GM21390 (cell line): ENCODE results near the gene IFT81.
"Not testable (repeated sequence)": the region's sequence is repeated elsewhere in the genome, so short reads cannot be mapped to it uniquely, and the experiment has no call there.

ENCODE experiments used
- ATAC-seq: cut with Tn5 transposase; IDR thresholded peaks from one replicate; pipeline ENCODE4 v1.9.1; 2021; ENCODE audit not compliant: unreplicated experiment

IFT81 gene, protein sequence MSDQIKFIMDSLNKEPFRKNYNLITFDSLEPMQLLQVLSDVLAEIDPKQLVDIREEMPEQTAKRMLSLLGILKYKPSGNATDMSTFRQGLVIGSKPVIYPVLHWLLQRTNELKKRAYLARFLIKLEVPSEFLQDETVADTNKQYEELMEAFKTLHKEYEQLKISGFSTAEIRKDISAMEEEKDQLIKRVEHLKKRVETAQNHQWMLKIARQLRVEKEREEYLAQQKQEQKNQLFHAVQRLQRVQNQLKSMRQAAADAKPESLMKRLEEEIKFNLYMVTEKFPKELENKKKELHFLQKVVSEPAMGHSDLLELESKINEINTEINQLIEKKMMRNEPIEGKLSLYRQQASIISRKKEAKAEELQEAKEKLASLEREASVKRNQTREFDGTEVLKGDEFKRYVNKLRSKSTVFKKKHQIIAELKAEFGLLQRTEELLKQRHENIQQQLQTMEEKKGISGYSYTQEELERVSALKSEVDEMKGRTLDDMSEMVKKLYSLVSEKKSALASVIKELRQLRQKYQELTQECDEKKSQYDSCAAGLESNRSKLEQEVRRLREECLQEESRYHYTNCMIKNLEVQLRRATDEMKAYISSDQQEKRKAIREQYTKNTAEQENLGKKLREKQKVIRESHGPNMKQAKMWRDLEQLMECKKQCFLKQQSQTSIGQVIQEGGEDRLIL

DNA sequence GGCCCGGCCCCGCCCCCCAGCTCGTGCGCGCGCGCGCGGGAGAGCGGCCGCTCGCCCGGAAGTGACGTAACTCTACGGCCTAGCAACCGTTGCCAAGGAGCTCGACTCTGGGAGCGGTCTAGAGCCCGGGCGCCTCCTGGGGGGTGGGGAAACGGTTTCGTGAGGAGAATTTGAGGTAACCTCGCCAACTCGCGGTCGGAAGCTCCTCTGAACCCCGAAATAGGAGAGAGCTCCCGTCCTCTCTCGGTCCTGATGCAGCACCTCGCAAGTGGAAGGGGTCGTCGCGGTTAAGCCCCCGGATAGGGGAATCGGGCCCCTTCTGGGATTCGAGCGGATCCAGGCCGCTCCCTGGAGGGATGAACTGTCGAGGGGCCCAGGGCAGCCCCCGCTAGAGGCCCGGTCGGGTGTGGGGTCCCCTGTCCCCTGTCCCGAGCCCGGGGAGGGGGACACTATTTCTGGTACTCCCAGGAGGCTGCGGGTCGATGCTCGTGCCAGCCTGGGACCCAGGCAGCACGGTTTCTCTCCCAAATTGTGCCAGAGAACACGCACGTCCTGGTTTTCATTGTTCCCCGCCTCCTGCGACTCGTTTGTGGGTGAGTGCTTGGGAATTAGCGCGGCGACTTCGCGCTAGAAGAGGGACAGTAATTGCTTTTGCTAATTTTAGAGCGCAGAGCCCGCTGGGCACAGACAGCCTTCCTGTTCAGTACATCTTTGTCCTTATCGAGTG is at the start of gene IFT81:
Gene IFT81 (plus strand): TSS at position 89 of the 727 bp plus-strand sequence. CDS start 3,024 bp downstream, outside the sequence.
- ATAC-seq: peak; percentile 82

DNA sequence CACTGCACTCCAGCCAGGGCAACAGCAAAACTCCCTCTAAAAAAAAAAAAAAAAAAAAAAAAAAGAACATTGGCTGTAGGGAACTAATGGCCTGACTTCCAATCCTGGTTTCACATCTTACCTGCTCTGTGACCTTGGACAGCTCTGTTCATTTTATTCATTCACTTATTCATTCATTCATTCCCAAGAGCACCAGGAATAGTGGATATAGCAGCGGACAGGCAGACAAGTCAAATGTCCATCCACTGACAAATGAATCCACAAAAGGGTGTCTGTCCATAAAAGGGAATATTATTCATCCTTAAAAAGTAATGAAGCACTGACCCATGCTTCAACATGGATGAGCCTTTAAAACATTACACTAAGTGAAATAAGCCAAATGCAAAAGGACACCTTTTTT is 48.3 kb upstream of the IFT81 start:
- ATAC-seq: no peak

DNA sequence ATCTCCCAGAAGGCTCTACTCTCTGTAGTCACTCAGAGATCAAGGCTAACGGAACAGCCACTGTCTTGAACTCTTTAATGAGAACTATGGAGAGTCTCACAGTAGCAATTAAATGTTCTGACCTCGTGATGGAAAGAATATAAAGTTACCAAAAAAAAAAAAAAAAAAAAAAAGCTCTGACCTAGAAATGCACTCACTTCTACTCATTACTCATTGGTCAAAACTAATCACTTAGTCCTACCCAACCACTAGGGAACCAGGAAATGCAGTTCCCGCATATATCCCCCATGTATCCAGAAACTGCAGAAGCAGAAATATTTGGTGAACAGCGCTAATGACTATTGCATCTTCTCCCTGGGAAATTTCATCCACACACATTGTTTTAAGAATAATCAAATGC is 46.4 kb upstream of the IFT81 start:
- no peak for ATAC-seq

- peak; percentile 93 for ATAC-seq
Observed at GRCh38 chr12:110079477-110080400, 44.4 kb upstream of the IFT81 start.

DNA sequence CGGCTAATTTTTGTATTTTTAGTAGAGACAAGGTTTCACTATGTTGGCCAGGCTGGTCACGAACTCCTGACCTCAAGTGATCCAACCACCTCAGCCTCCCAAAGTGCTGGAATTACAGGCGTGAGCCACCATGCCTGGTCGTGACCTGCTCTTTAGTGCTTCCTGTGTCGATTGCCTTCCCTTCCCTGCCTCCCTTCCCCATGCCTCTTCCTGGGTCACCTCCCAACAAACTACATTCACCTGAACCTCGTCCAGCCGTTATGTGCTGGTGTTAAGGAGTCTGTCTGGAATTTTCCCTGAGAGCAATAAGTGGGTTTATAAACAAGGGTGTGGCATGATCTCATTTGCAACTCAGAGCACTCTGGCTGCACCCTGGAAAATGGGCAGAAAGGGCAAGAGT is 43.7 kb upstream of the IFT81 start:
- ATAC-seq: no peak

DNA sequence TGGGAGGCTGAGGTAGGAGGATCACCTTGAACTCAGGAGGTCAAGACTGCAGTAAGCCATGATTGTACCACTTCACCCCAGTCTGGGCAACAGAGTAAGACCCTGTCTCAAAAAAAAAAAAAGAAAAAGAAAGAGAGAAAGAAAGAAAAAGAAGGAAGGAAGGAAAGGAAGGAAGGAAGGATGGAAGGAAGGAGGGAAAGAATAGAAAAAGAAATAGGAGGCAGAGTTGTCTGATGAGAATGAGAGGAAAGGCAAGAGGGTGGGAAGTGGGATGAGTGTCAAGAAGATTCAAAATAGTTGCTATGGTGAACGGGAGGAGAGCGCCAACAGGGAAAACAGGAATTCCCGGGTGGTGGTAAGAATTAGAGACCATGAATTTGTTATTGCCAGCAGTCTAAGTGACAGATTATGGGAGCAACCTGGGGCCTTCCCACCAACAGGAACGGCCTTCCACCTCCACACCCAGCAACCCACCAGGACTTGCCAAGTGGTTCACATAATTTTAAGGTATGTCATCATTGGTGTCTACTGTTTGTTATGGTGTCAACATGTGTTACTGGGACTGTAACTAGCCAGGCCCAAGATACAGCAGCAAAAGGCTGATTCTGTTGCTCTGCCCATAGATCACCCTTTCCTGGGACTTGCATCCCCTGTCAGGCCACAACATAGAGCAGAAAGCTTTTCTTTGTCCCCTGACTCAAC is 39.7 kb upstream of the IFT81 start:
- ATAC-seq: no peak

DNA sequence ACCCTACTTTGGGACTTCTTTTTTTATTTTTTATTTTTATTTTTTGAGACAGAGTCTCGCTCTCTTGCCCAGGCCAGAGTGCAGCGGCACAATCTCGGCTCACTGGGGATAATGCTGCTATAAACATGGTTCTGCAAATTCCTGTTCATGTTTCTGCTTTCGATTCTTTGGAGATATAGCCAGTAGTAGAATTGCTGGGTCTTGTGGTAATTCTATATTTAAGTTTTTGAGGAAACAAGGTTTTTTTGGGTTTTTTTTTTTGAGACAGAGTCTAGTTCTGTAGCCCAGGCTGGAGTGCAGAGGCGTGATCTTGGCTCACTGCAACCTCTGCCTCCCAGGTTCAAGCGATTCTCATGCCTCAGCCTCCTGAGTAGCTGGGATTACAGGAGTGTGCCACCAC is 35.9 kb upstream of the IFT81 start:
- ATAC-seq: not testable (repeated sequence)

- no peak for ATAC-seq
Observed at GRCh38 chr12:110088936-110089335, 35.2 kb upstream of the IFT81 start.

GRCh38 chr12:110090266-110091135 is 33.7 kb upstream of the IFT81 start:
- no peak for ATAC-seq

- ATAC-seq: no peak
Observed at GRCh38 chr12:110091136-110091711, 32.9 kb upstream of the IFT81 start.

DNA sequence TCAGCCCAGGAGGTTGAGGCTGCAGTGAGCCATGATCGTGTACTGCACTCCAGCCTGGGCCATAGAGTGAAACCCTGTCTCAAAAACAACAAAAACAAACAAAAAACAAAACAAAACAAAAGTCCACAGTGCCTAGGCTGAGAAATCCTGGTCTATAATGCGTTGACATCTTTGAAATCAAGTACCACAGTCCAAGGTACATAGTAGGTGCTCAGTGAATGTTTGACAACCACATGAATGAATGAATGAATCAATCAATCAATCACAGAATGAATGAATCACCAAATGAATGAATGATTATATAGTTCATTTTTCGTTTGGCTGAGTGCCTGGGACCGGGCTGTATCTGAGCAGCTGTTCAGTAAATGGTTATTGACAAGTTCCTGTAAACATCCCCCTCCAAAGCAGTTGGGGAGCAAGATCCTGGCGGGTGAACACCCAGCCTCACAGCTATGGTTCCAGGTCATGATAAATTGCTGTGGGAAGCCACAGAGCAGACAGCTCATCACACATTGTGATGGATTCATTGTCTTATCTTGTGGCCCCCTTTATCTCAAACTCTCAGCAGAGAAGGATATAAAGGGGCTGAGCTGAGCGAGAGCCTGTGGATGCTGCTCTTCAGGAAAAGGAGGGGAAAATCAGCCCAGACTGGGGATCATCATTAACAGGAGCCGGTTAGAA is 30.4 kb upstream of the IFT81 start:
- ATAC-seq: no peak

DNA sequence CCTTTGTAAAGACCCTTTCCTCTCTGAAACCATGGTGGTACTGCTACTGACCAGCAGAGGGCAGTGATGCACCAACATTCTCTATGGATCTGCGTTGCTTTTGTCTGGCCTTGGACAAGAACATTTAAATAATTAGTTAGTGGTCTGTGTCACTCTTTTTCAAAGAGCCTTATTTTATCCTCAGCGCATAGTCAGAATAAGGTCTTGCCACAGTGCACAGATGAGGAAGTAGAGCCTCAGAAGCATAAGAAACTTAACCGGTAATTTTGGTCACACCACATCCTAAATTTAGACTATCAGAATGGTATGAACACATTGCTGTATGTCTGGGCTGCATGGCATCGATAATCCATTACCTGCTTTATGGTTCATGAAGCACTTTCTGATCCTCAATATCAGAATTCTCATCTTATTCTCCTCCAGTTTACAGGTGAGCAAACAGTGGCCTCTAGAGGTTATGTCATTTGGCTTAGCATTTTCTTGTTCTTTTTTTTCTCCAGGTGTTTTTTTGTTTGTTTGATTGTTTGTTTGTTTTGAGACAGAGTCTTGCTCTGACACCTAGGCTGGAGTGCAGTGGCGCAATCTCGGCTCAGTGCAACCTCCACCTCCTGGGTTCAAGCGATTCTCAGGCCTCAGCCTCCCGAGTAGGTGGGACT is 23.7 kb upstream of the IFT81 start:
- ATAC-seq: peak; percentile 93

- no peak for ATAC-seq
Observed at GRCh38 chr12:110102255-110102654, 21.9 kb upstream of the IFT81 start.

DNA sequence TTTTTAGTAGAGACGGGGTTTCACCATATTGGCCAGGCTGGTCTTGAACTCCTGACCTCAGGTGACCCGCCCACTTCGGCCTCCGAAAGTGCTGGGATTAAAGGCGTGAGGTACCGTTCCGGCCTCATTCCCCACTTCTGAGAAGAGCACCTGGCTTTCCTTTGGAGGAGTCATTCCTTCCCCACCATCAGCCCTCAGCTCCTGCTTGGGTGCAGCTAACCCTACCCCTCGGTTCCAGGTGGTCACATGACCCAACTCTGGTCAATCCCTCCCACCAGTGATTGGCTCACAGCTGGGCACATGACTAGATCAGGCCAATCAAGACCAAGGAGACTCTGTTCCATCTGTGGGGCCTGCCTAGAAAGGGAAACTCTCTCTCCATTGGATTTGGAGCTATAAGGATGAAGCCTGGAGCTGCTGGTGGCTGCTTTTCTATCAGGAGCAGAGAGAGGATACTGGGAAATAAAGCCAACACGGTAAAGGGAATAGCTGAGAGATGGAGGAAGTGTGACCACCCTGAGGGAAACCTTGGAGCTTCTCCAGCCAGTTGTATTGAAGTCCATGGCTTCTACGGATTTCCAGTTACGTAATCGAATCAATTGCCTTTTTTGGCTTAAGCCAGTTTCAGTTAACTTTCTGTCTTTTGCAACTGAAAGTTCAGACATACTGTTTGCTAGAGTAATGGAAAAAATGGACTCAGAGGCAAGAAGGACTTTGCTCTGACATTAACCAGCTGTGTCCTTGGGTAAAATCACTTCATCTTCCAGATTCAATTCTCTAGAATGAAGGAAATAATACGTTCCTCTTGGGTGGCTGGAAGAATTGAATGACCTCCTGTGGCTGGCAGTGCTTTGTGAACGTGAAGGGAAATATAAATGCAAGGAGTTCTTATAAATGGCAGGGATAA is 19.7 kb upstream of the IFT81 start:
- ATAC-seq: no peak

DNA sequence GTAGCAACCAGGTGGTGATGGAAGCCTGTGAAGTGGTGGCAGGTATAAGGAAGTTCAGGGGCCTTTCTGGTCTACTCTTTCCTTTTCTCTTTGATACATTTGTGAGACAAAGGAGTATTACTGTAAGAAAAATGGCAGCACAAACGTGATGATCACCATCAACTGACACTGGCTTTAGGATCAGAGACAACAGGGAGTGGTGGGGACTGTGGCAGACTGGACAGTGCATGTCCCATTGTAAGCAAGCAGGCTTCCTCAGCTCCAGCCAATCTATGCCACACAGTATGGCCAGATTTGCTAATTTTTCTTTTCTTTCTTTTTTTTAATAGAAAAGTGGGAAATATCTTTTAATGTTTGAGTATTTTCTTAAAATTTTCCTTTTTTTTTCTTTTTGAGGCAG is 19.0 kb upstream of the IFT81 start:
- no peak for ATAC-seq

- ATAC-seq: no peak
Observed at GRCh38 chr12:110105986-110106385, 18.2 kb upstream of the IFT81 start.
